ENCODE results near the gene ITPK1. TPM values are rescaled to one million over a fixed set of nuclear protein-coding genes. Genes with fewer than 3 reads are reported as not detected.

The ITPK1 gene
- total RNA-seq, 1 experiment from 2014 or later: 56.2 TPM

DNA sequence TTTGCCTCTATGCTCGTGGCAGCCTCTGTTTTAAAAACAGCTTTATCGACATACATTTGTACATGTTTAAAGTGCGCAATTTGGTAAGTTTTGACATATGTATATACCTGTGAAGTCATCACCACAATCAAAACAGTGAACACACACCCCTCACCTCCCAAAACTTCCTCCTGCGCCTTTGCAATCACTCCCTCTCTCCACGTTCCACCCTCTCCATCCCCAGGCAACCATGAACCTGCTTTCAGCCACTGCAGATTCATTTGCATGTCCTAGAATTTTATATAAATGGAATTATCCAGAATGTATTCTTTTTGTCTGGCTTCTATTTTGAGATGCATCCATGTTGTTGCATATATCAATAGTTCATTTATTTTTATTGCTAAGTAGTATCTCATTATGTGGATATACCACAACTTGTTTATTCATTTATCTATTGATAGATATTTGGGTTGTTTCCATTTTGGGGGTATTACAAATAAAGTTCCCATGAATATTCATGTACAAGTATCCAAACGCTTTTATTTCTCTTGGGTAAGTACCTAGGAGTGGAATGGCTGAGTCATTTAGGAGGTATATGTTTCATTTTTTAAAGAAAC, 208.3 kb downstream of the ITPK1 start:
- Histone ChIP-seq H3K9me3 (replicated peaks) (no peaks in the 10 kb centered on the region), H3K36me3 (no peaks in the 10 kb centered on the region), H3K27ac (no peak overlapping the region)

DNA sequence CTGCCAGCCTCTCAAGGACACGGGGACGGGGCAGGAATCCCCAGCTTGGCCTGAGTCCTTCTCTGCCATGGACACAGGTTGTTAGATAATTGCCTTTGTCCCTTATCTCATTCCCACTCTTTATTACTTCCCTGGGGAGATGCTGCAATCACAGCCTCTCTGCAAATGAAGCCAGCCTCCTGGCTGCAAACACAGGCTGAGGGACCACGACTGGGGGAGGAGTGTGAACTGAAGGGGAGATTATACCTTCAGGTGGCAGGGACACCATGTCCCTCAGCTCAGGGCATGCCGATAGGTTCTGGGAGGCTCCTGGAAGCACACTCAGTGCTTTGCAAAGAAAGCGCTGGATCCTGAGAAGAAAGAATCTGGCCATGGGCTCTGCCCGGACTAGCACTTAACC, 208.9 kb downstream of the ITPK1 start:
- Histone ChIP-seq H3K36me3 (no peaks in the 10 kb centered on the region), H3K4me1 (replicated peaks) (no peaks in the 10 kb centered on the region), H3K27ac (no peak overlapping the region), H3K4me3 (no peak overlapping the region), H3K9me3 (replicated peaks) (no peaks in the 10 kb centered on the region), H3K27me3 (replicated peaks) (0 out of 2 replicates have a peak, but pooled peaks cover 4% of the 10 kb centered on the region)
- DNase-seq (ENCODE audit: low read depth in 1 of 2, low spot score in 2 of 2): no peak

More for the DNA sequence above, 208.3 kb downstream of the ITPK1 start:
- Histone ChIP-seq H3K27me3 (replicated peaks) (0 out of 2 replicates have a peak, but pooled peaks cover 4% of the 10 kb centered on the region), H3K4me1 (replicated peaks) (no peaks in the 10 kb centered on the region), H3K4me3 (no peak overlapping the region)
- no peak for DNase-seq (ENCODE audit: low read depth in 1 of 2, low spot score in 2 of 2)

DNA sequence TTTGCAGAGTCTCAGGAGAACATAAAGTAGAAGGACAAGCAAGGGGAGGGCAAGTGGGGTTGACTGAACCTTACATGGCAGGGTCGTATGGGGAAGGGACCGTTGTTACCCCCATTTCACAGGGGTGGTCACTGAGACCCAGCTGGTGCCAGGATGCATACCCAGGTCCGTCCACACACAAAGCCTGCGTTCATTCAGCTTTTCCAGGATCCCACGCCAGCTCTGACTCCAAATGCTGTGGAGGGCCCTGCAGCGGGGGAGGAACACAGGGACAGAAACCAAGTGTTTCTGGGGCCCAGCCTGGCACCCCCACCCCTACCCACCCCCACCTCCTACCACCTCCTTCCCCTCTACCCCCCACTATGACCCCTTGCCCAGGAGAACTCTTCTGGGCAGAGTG, 209.3 kb downstream of the ITPK1 start:
- DNase-seq (ENCODE audit: low read depth in 1 of 2, low spot score in 2 of 2): no peak
- H3K4me3 ChIP-seq: no peak overlapping the region
- H3K27me3 ChIP-seq (replicated peaks): 0 out of 2 replicates have a peak, but pooled peaks cover 4% of the 10 kb centered on the region
- H3K9me3 ChIP-seq (replicated peaks): no peaks in the 10 kb centered on the region
- no peak overlapping the region for H3K27ac ChIP-seq
- no peaks in the 10 kb centered on the region for H3K36me3 ChIP-seq
- no peaks in the 10 kb centered on the region for H3K4me1 ChIP-seq (replicated peaks)

DNA sequence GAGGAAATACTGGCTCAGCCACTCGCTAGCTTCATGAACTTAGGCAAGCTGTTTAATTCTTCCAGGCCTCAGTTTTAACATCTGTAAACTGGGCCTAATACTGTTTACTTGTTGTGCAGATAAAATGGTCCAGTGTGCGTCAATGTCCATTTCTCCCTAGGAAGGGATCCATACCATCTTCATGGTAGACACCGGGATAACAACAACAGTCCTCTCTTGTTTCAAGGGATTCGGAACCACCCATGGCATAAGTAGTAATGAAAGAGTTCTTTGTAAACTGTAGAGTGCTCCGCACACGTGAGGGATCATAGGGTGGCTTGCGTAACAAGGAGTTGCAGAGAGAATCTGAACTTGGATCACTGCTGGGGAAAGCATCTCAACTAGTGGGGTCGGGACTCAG, 210.1 kb downstream of the ITPK1 start:
- DNase-seq (ENCODE audit: low read depth in 1 of 2, low spot score in 2 of 2): no peak
- Histone ChIP-seq H3K36me3 (no peaks in the 10 kb centered on the region), H3K27me3 (replicated peaks) (0 out of 2 replicates have a peak, but pooled peaks cover 4% of the 10 kb centered on the region), H3K4me3 (no peak overlapping the region), H3K9me3 (replicated peaks) (no peaks in the 10 kb centered on the region), H3K27ac (no peak overlapping the region), H3K4me1 (replicated peaks) (no peaks in the 10 kb centered on the region)

GRCh38 chr14:92903359-92903758, 212.4 kb downstream of the ITPK1 start:
- no peaks in the 10 kb centered on the region for H3K4me1 ChIP-seq (replicated peaks)
- no peaks in the 10 kb centered on the region for H3K36me3 ChIP-seq
- DNase-seq (ENCODE audit: low read depth in 1 of 2, low spot score in 2 of 2): no peak

GRCh38 chr14:92902726-92903125, 213.0 kb downstream of the ITPK1 start:
- Histone ChIP-seq H3K27me3 (replicated peaks) (0 out of 2 replicates have a peak, but pooled peaks cover 4% of the 10 kb centered on the region), H3K27ac (no peak overlapping the region), H3K9me3 (replicated peaks) (no peaks in the 10 kb centered on the region), H3K4me3 (no peak overlapping the region), H3K36me3 (no peaks in the 10 kb centered on the region), H3K4me1 (replicated peaks) (no peaks in the 10 kb centered on the region)
- no peak for DNase-seq (ENCODE audit: low read depth in 1 of 2, low spot score in 2 of 2)

More at GRCh38 chr14:92903359-92903758, 212.4 kb downstream of the ITPK1 start:
- no peak overlapping the region for H3K4me3 ChIP-seq
- H3K9me3 ChIP-seq (replicated peaks): no peaks in the 10 kb centered on the region
- no peak overlapping the region for H3K27ac ChIP-seq
- 0 out of 2 replicates have a peak, but pooled peaks cover 4% of the 10 kb centered on the region for H3K27me3 ChIP-seq (replicated peaks)

DNA sequence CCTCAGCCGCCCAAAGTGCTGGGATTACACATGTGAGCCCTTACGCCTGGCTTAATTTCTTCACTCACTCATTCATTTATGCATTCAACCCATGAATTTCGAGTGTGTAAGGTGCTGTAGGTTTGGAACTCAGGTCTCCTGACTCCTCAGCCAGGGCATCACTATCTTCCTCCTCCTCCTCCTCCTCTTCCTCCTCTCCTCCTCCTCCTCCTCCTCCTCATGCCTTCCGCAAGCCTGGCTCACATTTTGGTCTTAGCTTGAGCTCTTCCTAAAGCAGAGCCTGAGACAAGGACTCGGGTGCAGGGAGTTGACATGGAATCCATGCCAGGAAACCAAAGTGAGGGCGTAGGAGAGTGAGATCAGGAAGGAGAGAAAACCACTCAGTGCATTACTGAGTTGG, 213.5 kb downstream of the ITPK1 start:
- Histone ChIP-seq H3K27ac (no peak overlapping the region), H3K36me3 (no peaks in the 10 kb centered on the region), H3K27me3 (replicated peaks) (0 out of 2 replicates have a peak, but pooled peaks cover under 1% of the 10 kb centered on the region), H3K9me3 (replicated peaks) (no peaks in the 10 kb centered on the region), H3K4me1 (replicated peaks) (no peaks in the 10 kb centered on the region), H3K4me3 (no peak overlapping the region)
- DNase-seq (ENCODE audit: low read depth in 1 of 2, low spot score in 2 of 2): no peak

GRCh38 chr14:92900660-92901059, 215.1 kb downstream of the ITPK1 start:
- H3K4me1 ChIP-seq (replicated peaks): no peaks in the 10 kb centered on the region
- DNase-seq (ENCODE audit: low read depth in 1 of 2, low spot score in 2 of 2): no peak
- no peaks in the 10 kb centered on the region for H3K27me3 ChIP-seq (replicated peaks)
- H3K27ac ChIP-seq: no peak overlapping the region
- no peaks in the 10 kb centered on the region for H3K9me3 ChIP-seq (replicated peaks)
- H3K4me3 ChIP-seq: no peak overlapping the region
- no peaks in the 10 kb centered on the region for H3K36me3 ChIP-seq

DNA sequence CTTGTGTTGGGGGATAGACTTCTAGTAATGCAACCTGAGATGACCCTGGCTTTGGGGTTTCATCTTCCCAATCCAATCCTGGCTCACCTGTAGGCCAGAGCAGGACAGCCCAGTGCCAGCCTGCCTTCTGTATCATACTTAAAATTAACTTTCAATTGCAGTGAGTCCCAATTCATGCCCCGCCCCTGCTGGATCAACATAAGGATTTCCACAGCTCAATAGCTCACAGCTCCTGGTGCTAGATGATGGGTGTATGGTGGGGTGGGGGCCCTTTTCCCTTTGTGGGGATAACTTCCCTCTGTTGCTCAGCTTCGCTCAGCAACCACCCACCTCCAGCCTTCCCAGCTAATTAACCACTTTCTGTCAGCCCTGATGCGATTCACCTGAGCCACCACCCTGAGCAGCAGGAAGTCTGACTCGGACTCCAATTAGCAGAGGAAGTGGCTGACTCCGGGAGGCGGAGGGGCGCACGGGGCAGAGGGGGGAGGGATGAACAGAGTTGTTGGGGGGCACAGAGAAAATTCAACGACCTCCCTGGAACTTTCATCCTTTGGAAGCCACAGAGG, 217.1 kb downstream of the ITPK1 start:
- Histone ChIP-seq H3K4me1 (replicated peaks) (no peaks in the 10 kb centered on the region), H3K9me3 (replicated peaks) (no peaks in the 10 kb centered on the region), H3K4me3 (no peak overlapping the region), H3K27ac (no peak overlapping the region), H3K36me3 (no peaks in the 10 kb centered on the region), H3K27me3 (replicated peaks) (0 out of 2 replicates have a peak, but pooled peaks cover 2% of the 10 kb centered on the region)
- DNase-seq (ENCODE audit: low read depth in 1 of 2, low spot score in 2 of 2): no peak

DNA sequence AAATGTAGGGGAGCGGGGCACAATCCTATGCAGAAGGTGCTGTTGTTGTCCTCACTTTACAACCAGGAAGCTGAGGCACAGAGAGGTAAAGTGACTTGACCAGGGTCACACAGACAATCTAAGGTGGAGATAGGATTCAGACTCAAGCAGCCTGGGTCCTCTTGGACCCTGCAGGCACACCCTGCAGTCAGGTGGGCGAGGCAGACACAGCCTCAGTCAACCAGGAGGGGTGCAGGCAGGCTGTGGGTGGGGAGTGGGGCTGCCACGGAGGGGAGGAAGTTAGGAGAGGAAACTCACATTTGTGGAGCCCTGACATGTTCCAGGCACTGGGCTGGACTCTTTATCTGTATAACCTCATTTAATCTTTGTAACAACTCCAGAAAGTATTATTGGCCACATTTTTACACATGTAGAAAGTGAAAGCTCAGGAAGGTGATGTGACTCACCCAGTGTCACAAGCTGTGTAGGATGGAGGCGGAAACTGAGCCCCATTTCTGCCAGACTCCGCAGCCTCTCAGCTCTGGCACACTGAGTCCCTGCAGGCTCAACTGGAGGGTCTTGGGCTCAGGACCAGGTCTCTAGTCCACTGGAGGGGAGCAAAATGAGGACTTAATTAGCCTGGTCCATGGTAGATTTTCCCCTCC, 217.7 kb downstream of the ITPK1 start:
- H3K4me3 ChIP-seq: no peak overlapping the region
- DNase-seq (ENCODE audit: low read depth in 1 of 2, low spot score in 2 of 2): no peak
- H3K27ac ChIP-seq: no peak overlapping the region
- 0 out of 2 replicates have a peak, but pooled peaks cover 2% of the 10 kb centered on the region for H3K27me3 ChIP-seq (replicated peaks)
- no peaks in the 10 kb centered on the region; the same call in 1 of the 2 replicates for H3K9me3 ChIP-seq (replicated peaks)
- no peaks in the 10 kb centered on the region for H3K4me1 ChIP-seq (replicated peaks)
- no peaks in the 10 kb centered on the region for H3K36me3 ChIP-seq

DNA sequence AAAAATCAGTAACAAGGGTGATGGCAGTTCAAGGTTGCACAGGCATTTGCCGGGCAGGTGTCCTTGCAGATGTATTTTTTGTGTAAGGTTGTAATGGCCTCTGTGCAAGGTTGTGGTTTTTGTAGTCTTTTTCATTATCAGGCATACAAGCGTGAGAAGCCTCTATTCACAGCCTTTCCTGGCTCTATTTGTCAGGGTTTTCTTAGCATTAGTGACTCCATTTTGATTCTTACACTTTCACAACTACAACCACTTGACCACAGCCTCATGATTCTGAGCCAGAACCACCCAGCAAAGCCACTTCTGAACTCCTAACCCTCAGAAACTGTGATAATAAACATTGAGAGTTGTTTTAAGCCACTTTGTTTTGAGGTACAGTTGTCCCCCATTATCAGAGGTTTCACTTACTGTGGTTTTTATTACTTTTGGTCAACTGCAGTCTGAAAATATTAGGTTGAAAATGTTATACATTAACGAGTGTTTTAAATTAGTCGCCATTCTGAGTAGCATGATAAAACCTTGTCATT, 220.3 kb downstream of the ITPK1 start:
- Histone ChIP-seq H3K27ac (no peak overlapping the region), H3K4me1 (replicated peaks) (no peaks in the 10 kb centered on the region), H3K4me3 (no peak overlapping the region), H3K36me3 (no peaks in the 10 kb centered on the region), H3K27me3 (replicated peaks) (0 out of 2 replicates have a peak, but pooled peaks cover 2% of the 10 kb centered on the region), H3K9me3 (replicated peaks) (peaks cover 2% of the 10 kb centered on the region)
- no peak for DNase-seq (ENCODE audit: low read depth in 1 of 2, low spot score in 2 of 2)

DNA sequence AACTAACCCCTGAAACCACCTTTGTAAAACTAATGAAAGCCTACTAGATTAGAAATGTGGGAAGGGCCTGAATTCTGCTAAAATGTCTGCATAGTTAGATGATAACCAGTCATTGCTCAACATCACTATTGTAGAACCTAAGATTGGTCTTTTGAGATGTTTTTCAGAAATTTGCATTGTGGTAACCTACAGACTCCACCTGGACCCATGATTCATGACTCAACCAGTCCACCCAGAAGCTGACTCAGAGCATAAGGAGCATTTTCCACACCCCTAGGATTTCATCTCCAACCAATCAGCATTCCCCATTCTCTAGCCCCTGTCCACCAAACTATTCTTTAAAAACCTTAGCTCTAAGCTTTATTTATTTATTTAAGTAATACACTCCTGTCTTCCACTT, 223.1 kb downstream of the ITPK1 start:
- Histone ChIP-seq H3K4me3 (no peak overlapping the region), H3K4me1 (replicated peaks) (no peaks in the 10 kb centered on the region), H3K27me3 (replicated peaks) (0 out of 2 replicates have a peak, but pooled peaks cover 2% of the 10 kb centered on the region), H3K9me3 (replicated peaks) (peaks cover 2% of the 10 kb centered on the region), H3K36me3 (no peaks in the 10 kb centered on the region), H3K27ac (no peak overlapping the region)
- DNase-seq (ENCODE audit: low read depth in 1 of 2, low spot score in 2 of 2): no peak

GRCh38 chr14:92890830-92891588, 224.7 kb downstream of the ITPK1 start:
- DNase-seq (ENCODE audit: low read depth in 1 of 2, low spot score in 2 of 2): no peak
- no peak overlapping the region for H3K4me3 ChIP-seq
- no peaks in the 10 kb centered on the region for H3K36me3 ChIP-seq
- H3K27ac ChIP-seq: no peak overlapping the region
- peaks cover 2% of the 10 kb centered on the region for H3K9me3 ChIP-seq (replicated peaks)
- 0 out of 2 replicates have a peak, but pooled peaks cover 2% of the 10 kb centered on the region for H3K27me3 ChIP-seq (replicated peaks)
- no peaks in the 10 kb centered on the region for H3K4me1 ChIP-seq (replicated peaks)
